Astrocyte of the cerebellum (primary cell): ENCODE measurements around the gene GHRHR.

ENCODE experiments used
- DNase-seq: peaks from one replicate; pipeline ENCODE4 v3.0.0-alpha.2; 2011; ENCODE audit warnings: low read depth
- H3K4me3 ChIP-seq: 2 replicates; pipeline ENCODE4 v1.5.1; 2011; ENCODE audit warnings: mild to moderate bottlenecking, low read depth, low read length, moderate library complexity
- CTCF ChIP-seq: IDR thresholded peaks from 2 replicates; pipeline ENCODE4 v1.5.1; 2012; ENCODE audit warnings: low read length, low read depth, moderate library complexity, mild to moderate bottlenecking; ENCODE audit errors: missing control alignments
- in situ Hi-C: cut with HindIII; loops from 2 replicates; pipeline ENCODE4 v1.10.0; 2017; ENCODE audit warnings: low sequenced_read_pairs

GHRHR gene

GRCh38 chr7:31022726-31023125 is 59.0 kb downstream of the GHRHR start:
- no peak for TF ChIP-seq CTCF
- DNase-seq: no peak
- no peak overlapping the region for H3K4me3 ChIP-seq
- in situ Hi-C loops: no loop called here

DNA sequence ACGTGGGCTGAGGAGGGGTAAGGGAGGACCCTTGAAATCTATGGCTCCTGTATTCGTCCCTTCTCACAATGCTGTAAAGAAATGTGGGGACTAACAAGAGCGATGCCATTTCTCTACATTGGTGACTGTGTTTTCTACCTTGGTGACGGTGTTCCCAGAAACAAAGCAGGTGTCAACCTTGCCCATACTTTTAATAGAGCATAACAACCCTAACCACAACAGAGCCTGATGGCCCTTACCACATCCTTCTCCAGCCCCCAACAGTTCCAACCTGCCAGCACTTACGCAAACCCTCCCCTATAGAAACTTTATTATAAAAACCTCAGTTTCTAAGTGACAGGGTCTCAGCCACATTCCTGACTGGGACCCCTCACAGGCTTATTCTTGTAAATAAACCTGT is 60.1 kb downstream of the GHRHR start:
- TF ChIP-seq CTCF: no peak
- in situ Hi-C loops: no loop called here
- no peak overlapping the region for H3K4me3 ChIP-seq
- no peak for DNase-seq

DNA sequence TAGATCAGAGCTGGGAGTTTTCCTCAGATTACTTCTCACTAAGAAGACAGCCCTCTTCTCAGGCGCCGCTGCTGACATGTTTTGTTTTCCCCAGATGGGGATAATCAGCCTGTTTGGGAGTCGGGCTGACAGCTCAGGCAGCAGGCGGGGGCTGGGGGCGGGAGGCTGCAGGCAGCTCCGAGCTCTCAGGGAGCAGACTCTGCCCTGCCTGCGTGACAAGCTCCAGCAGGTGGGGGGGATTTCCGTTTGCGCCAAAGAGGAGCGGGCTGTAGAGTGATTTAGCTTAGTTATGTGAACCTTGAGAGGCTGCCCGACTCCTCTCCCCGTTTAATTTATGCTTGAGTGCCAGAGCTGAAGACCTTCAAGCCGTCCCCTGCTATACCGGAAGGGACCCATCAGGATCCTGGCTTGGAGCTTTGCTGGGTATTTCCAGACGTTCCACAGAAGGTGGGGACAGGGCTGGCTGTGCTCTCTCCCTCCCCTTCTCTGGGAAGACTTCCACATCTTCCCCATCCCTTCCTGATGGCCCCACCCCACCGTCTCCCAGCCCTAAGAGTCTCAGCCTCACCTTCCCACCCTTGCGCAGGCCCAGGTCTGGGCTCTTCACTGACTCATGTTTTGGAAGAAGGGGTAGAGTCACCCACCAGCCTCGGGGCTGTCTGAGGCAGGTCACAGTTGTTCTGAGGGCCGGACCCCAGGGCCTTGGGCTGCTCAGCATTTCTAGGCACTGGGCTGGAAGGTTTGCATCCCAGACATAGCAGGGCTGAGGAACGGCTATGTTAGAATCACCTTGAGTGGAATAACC is 63.6 kb downstream of the GHRHR start:
- no peak for DNase-seq
- in situ Hi-C loops: no loop called here
- no peak overlapping the region for H3K4me3 ChIP-seq
- TF ChIP-seq CTCF: no peak

DNA sequence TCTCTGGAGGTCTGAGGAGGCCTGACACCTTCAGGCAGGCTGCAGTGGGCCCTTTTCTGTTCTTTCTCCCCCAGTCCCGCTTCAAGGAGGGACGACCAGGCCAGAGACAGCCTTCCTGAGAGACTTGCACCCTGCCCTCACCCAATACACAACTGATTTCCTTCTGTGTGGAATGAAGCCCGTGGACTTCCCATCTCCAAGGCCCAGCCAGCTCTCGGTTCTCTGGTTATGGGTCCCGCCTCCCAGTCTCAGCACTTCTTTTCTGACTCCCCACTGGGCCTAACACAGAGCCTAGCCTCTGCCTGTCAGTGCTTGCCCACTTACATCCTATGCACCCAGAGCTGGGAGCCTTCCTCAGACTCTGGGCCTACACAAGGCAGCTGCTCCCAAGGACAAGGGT is 64.3 kb downstream of the GHRHR start:
- in situ Hi-C loops: no loop called here
- DNase-seq: no peak
- TF ChIP-seq CTCF: no peak
- no peak overlapping the region for H3K4me3 ChIP-seq

DNA sequence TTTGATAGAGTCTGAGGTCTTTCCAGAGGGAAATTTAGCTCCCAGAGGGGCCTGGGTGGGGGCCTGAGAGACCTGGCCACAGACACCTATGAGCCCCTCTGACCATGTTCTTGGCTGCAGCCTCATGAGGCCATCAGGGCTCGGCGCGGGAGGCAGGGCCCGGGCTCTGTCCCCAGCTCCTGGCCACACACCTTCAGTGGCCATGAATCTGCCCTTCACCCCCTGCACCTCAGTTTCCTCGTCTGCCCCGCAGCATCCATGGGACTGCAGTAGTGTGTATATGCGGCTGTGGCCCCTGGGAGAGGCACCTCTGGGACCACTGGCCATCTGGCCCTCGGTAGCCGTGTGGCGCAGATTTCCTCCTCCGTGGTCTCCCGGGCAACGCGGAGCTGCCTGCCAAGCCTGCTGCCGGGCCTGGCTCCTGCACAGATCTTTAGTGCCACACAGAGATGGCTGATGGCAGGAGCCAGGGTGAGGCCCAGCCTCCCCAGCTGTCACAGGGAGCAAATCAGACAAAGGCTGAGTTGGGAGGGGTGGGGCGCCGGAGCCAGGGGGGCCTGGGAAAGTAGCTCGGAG is 64.8 kb downstream of the GHRHR start:
- in situ Hi-C loops: no loop called here

More for the DNA sequence above, 64.8 kb downstream of the GHRHR start:
- DNase-seq: no peak
- TF ChIP-seq CTCF: no peak
- no peak overlapping the region for H3K4me3 ChIP-seq
